ENCODE results near the gene TRMT1. TPM values are rescaled to one million over a fixed set of nuclear protein-coding genes. Genes with fewer than 3 reads are reported as not detected.
A peak's percentile ranks its signal among the peaks of the same experiment; 100 is the strongest.
"Not testable (repeated sequence)": the region's sequence is repeated elsewhere in the genome, so short reads cannot be mapped to it uniquely, and the experiment has no call there.

Gene TRMT1
- 10 to 100 TPM; 18.4 to 20.9 TPM for total RNA-seq
- long read RNA-seq, transcript TRMT1-202 (17 exons, 2,142 nt) = major isoform, 15 of 42 reads
- long read RNA-seq, partial matches to known transcripts = 5 of 42 reads
- long read RNA-seq, other reads (novel, unspliced or antisense) = 21 of 42 reads

- peak; percentile 95 for DNase-seq
- intact Hi-C loops (cut with DNase I) = no loop called here
- ATAC-seq = peak; percentile 79 to 83
These were observed at the start of gene TRMT1 for GRCh38 chr19:13116282-13117175. Gene TRMT1, minus strand, starts transcription at chr19:13116740. Its CDS starts 341 bp downstream, at chr19:13116399.

- intact Hi-C loops (cut with DNase I); ATAC-seq; DNase-seq: not testable (repeated sequence)
These were observed 49.6 kb upstream of the TRMT1 start for GRCh38 chr19:13166151-13166550.

- intact Hi-C loops (cut with DNase I) = no loop called here
- ATAC-seq (no peak), DNase-seq (no peak)
These were observed 48.8 kb upstream of the TRMT1 start for GRCh38 chr19:13165162-13165997.

GRCh38 chr19:13164343-13165161 is 48.0 kb upstream of the TRMT1 start:
- peak; percentile 28 to 34 for ATAC-seq
- peak; percentile 82 for DNase-seq
- intact Hi-C loops (cut with DNase I) = no loop called here

GRCh38 chr19:13163609-13164342 is 47.2 kb upstream of the TRMT1 start:
- DNase-seq = peak; percentile 79
- peak; percentile 47 to 63 for ATAC-seq
- intact Hi-C loops (cut with DNase I) = no loop called here

- ATAC-seq (peak; percentile 88 to 89), DNase-seq (peak; percentile 98)
- intact Hi-C loops (cut with DNase I) = no loop called here
These were observed 46.4 kb upstream of the TRMT1 start for GRCh38 chr19:13162724-13163608.

- no peak for DNase-seq
- intact Hi-C loops (cut with DNase I) = no loop called here
- no peak for ATAC-seq
These were observed 44.0 kb upstream of the TRMT1 start for GRCh38 chr19:13160557-13160956.

- DNase-seq (no peak), ATAC-seq (no peak)
- intact Hi-C loops (cut with DNase I) = loop anchor here in 1 of 2 donors (10.0 kb wide), 1 partner anchor 685 kb away; no protein-coding TSS in a partner anchor
These were observed 43.2 kb upstream of the TRMT1 start for GRCh38 chr19:13159713-13160112.

- ATAC-seq (peak; percentile 6 to 18), DNase-seq (peak; percentile 88)
- intact Hi-C loops (cut with DNase I) = loop anchor here in 1 of 2 donors (10.0 kb wide), 1 partner anchor 689 kb away; no protein-coding TSS in a partner anchor
These were observed 39.2 kb upstream of the TRMT1 start for GRCh38 chr19:13155472-13156359.

GRCh38 chr19:13154911-13155471 is 38.5 kb upstream of the TRMT1 start:
- intact Hi-C loops (cut with DNase I) = loop anchor here in 1 of 2 donors (5.0 to 10.0 kb wide), 3 partner anchors 53 to 690 kb away; partner anchors contain the start of gene LYL1
- ATAC-seq = no peak

GRCh38 chr19:13154241-13154778 is 37.8 kb upstream of the TRMT1 start:
- intact Hi-C loops (cut with DNase I) = loop anchor here in 1 of 2 donors (5.0 to 10.0 kb wide), 3 partner anchors 52 to 690 kb away; partner anchors contain the start of gene LYL1
- ATAC-seq (peak; percentile 27 to 28), DNase-seq (peak; percentile 96)

More at GRCh38 chr19:13154911-13155471, 38.5 kb upstream of the TRMT1 start:
- DNase-seq = peak; percentile 77

- intact Hi-C loops (cut with DNase I) = loop anchor here in 1 of 2 donors (5.0 to 10.0 kb wide), 3 partner anchors 51 to 691 kb away; partner anchors contain the start of gene LYL1
- peak; percentile 46 for DNase-seq
- no peak for ATAC-seq
These were observed 37.2 kb upstream of the TRMT1 start for GRCh38 chr19:13153569-13154240.

GRCh38 chr19:13152974-13153568 is 36.5 kb upstream of the TRMT1 start:
- intact Hi-C loops (cut with DNase I) = loop anchor here in 1 of 2 donors (5.0 to 10.0 kb wide), 3 partner anchors 51 to 692 kb away; partner anchors contain the start of gene LYL1
- DNase-seq (peak; percentile 95), ATAC-seq (peak; percentile 51 to 55)
